ENCODE results near the gene SH3BP1.

Gene SH3BP1

DNA sequence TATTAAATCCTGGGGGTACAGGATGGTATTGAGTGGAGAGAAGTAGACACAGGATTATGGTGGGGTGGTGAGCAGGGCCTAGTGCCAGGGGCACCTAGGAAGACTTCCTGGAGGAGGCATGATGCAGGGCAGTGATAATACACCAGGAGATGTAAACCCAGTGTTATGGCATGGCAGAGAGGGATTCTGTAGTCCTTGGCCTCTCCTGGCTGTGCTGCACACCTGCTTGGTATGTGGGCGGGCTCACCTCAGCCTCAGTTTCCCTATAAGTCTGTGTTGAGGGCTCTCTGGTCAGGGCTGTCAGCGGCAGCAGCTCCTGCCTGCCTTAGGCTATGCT lies 21.2 kb downstream of the SH3BP1 start:
- DNase-seq: no peak

DNA sequence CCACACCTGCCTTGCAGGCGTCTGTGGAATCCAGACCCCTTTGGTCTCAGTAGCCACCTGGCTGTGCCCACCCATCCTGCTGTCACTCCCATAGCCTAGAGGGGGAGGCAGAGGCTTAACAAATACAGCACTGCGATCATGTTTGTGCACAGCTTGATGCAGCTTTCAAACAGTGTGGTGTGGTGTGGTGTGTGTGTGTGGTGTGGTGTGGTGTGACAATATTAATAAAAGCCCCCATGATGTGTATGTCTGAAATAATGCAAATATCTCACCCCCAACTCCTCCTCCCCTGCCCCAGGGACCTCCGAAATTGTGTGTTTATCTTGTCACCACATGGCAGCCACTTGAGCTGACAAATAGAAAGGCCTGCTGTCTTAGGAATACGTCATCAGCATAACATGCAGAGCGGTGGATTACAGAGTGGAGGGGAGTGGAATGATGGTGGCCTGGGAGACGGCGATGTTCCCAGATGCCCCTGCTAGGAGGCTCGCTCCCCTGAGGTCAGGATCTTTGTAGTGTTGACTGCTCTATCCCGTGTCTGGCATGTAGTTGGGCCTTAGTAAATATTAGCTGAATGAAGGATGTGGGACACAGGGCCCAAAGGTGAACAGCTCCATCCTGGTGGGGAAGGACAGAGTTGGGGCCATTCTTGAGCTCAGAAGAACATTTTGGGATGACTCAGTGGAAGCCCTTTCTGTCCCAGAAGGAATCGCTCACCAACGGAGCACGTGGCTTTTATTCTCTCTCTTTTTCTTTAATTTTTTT lies 21.9 kb downstream of the SH3BP1 start:
- DNase-seq: peak; percentile 59

DNA sequence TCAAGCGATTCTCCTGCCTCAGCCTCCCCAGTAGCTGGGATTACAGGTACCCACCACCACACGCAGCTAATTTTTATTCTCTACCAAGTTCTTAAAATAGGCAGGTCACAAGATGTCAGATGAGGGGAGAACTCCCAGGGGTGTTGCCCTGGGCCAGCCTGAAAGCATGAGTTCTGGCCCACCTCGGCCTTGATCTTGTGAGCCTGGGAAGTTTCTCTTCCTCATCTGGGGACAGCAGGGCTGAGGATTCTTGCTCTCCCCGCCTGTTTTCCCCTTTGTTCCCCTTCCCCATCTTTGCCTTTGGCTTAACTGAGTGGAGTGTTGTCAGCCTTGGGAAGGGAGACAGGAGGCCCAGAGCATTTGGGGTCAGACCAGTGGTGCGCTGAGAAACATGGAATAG lies 22.6 kb downstream of the SH3BP1 start:
- no peak for DNase-seq

DNA sequence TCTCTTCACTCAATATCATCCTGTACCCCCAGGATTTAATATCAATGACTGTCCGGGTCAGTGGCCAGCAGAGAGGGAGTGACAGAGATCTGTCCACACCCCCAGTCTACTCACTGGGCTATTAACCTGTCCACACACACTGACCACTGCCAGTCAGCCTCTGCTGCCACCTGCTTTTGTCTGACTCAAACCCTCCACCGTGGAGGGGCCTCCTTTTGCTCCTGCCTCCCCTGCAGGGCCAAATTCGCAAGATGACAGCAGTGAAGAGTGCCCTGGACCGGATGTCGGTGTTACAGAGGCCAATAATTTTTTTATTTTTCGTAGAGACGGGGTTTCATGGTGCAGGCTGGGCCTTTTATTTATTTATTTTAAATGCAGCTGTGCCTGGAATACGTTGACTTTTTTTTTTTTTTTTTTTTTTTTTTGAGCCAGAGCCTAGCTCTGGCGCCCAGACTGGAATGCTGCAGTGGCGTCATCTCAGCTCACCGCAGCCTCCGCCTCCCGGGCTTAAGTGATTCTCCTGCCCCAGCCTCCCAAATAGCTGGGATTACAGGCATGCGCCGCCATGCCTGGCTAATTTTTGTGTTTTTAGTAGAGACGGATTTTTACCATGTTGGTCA lies 24.2 kb downstream of the SH3BP1 start:
- DNase-seq: no peak

DNA sequence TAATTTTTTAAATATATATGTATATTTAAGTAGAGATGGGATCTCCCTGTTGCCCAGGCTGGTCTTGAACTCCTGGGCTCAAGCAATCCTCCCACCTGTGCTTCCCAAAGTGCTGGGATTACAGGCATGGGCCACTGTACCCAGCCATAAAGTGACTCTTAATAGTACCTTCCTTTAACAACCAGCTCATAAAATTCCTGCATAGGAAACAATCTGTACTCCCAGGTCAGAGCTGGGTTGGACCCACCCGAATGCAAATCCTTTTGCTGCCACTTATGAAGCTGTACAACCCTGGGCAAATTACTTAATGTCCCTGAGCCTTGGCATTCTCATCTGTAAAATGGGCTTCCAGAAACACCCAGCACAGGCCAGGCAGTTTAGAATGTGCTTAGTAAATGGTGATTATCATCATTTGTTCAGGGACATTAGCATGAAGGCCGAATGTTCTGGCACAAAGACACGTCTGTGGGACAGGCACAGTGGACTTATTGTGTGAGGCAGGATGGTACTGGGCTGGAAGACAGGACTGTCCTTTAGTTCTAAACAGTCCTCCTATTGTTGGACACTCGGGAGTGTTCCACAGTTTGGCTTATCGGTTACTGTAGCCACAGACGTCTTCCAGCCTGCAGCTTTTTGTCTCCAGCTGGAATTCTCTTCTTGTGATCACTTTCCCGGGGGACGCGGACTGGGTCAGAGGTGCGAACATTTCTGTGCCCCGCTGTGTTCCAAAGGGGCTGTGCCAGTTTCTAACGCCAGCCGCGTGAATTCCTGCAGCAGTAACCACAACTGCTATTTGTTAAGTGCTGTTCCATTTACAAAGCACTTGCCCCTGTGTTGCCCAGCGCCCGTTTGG lies 25.0 kb downstream of the SH3BP1 start:
- DNase-seq: no peak

DNA sequence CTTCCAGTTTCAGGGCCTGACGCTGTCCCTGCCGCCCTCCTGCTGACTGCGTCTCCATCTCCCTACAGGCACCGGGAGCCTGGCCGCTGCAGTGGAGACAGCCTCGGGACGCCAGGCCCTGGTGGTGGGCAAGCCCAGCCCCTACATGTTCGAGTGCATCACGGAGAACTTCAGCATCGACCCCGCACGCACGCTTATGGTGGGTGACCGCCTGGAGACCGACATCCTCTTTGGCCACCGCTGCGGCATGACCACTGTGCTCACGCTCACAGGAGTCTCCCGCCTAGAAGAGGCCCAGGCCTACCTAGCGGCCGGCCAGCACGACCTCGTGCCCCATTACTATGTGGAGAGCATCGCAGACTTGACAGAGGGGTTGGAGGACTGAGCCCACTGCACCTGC lies 26.0 kb downstream of the SH3BP1 start:
- DNase-seq: no peak

DNA sequence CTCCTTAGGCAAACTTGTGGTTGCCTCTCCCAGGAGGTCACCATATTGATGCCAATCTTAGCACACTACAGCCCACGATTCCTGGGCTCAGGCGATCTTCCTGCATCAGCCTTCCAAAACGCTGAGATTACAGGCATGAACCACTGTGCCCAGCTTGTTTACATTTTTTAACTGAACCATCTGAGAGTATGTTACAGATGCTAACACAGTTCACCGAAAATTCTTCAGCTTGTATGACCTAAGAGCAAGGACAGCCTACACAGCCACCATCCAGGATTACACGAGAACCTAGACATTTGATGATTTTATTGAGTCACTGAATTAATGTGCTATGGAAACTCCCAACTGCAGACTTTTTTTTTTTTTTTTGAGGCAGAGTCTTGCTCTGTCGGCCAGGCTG lies 30.1 kb downstream of the SH3BP1 start:
- no peak for DNase-seq

DNA sequence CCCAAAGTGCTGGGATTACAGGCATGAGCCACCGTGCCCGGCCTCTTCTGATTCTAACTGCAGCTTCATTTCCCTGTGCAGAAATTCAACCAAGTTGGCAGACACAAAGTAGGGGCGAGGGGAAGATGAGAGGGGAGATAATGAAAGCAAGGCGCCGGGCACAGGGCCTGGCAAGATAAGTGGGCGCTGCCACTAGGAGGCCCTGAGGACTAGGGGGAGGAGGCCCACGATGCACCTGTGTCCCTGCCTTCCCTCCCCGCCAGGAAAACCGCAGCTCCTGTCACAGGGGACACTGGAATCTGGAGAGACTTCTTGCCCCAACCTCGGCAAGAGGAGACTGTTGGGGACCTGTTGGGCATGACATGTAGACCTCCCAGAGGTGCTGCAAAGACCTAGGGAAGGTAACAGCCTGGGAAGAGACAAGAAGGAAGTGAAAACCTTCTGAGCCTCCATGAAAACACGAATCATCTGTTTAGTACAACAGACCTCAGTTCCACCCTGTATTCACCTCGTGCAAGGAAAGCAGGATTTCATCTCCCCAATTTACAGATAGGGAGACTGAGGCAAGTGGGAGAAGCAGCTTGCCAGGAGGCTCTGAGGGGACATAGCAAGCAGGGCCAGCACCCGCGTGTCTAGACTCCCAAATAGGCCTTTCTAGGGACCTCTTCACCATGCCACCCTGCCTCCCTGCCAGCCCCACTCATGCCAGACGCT lies 32.9 kb downstream of the SH3BP1 start:
- no peak for DNase-seq

DNA sequence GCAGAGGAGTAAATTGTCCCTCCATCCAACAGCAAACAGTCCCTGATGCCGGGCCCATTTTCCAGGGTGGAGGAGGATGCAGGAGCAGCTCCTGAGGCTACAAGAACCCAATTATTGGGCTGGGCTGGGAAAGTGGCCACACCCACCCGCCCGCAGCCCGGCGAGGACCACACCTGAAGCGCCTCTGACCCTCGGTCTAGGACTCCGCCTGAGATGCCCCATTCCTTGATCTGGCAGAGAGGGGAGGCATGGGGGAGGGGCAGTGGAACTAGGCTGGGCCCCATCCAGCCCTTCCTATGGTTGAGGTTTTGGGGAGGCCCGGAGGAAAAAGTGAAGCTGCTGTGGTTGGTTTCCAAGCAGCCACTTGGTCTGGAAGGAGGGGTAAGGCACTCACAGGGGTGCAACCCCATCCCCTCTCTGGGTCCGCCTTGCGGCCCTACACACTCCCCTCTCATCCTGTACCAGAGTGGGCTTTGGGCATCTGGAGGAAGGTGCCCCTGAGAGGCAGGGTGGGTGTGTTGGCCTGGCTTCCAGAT lies 33.5 kb downstream of the SH3BP1 start:
- DNase-seq: no peak

DNA sequence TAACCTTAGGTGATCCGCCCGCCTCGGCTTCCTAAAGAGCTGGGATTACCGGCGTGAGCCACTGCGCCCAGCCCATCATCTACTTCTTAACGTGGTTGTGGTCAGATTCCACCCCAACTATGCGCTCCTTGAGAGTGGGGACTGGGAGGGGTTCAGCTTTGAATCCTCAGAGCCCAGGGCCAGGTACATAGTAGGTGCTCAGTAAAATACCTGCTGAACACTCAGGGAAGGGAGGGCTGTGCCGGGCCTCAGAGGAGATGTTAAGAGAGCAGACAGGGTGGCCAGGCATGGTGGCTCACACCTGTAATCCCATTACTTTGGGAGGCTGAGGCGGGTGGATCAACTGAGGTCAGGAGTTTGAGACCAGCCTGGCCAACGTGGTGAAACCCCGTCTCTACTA lies 34.8 kb downstream of the SH3BP1 start:
- DNase-seq: no peak

DNA sequence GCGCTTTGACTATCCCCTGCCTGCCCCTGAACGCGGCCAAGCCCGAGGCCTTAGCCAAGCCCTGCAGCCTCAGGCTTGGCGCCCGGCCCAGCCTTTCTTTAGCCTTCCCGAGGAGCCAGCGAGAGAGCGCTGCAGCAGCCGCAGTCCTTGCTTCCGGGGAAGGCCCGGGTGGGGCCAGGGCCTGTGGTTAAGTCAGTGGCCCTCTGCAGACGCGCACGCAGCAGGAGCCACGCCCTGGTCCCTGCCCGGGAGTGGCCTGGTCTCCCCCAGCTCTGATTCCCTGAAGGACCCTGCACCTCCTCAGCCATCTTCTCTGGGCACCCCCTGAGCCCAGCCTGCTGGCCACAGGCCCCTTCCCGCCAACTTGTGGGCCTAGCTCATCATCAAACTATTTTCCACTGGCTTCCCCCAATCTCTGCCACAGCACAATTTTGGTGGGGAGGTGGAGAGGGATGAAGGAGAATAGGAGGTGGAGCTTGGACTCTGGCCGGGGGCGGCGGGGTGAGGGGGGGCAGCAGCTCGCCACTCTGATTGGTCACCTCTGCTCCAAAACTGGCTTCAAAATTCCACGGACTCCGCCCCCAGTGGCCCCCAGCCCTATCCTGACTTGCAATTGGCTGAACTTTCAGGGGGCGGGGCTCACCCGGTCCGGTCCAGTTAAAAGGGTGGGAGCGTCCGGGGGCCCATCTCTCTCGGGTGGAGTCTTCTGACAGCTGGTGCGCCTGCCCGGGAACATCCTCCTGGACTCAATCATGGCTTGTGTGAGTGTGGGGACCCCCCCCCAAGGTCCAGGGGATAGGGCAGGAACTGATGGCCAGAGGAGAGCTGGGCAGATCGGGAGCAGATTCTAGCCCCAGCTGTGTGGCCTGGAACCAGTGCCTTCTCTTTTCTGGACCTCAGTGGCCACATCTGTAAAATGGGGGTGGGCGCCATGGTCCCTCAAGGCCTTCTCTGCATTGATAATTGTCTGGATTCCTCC lies 35.8 kb downstream of the SH3BP1 start, which contains the start of gene LGALS1:
TSS of gene LGALS1 (plus strand) at position 686 of the 979 bp plus-strand sequence. CDS start at position 753, 67 bp downstream.
- peak; percentile 88 for DNase-seq

DNA sequence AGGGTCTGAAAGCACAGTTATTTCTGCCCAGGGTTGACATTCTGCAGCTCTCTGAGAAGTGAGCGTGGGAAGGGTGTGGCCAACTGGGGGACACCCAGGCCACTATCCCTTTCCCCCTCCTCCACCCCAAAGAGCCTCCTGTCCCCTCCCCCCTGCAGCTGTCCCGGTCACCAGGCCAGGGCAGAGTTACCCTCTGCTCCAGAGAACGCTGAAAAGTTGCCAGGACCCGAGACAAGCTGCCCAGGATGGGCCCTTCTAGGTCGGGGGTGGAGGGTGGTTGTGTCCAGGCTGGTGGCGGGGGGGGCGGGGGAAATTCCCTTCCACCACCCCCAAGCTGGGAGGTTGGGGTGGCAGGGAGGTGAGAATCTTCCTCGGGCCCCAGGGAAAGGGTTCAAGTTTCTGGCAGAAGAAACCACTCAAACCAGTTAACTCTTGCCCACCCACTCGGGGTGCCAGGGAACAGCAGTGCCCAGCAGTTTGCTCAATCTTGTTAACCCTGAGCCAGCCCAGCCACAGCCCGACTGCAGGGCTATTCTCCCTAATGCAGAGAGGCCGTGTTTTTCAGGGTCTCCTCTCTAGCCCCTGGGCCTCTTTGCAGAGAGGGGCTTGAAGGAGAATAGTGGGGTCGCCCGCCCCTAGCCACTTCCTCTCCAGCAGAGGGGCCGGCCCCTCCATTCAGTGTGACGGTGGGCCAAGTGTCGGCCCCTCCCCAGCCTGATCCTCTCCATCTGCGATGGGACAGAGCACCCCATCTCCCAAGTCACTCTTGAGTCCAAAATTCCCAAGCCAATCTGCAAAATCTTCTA lies 36.7 kb downstream of the SH3BP1 start:
- no peak for DNase-seq

DNA sequence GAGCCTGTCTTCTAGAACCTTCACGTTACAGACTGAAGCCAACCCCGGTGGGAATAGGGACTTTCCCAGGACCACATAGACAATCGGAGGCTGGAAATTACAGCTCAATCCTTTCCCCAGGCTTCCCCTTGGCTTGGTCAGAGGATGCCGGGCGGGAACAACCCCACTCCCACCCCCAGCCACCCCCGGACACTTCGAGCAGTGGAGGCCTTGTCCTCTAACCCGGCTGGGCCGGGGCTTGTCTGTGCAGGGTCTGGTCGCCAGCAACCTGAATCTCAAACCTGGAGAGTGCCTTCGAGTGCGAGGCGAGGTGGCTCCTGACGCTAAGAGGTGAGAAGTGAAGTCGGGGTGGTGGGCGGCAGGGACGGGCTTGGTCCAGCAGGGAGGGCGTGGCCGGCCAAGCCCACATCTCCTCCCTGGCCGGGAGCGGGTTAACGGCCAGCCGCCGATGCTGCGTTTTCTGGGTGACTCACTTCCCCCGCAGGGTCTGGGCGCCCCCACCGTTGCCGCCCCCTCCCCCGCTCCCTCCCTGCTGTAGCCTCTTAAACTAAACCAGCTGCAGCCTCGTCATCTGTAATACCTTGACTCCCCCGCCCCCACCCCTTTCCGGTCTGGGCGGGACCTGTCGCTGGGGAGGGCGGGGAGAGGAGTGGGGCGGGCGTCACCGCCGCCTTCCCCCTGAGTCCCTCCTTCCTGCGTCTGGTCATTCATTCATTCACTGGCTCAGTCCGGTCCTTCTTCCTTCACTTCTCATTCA lies 37.4 kb downstream of the SH3BP1 start:
- peak; percentile 81 for DNase-seq

DNA sequence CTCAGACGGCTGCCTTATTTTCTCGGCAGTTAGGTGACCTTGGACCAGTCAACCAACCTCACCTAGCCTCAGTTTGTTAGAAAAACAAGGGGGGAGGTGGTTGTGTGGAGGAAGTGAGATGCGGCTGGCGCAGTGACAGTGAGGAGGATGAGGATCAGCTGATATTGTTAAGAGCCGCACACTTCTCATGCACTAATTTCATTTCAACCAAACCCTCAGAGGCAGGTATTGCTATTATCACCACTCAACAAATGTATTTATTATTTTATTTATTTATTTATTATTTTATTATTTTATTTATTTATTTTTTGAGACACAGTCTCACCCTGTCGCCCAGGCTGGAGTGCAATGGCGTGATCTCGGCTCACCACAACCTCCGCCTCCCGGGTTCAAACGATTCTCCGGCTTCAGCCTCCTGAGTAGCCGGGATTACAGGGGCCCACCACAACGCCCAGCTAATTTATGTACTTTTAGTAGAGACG lies 38.1 kb downstream of the SH3BP1 start:
- DNase-seq: no peak

DNA sequence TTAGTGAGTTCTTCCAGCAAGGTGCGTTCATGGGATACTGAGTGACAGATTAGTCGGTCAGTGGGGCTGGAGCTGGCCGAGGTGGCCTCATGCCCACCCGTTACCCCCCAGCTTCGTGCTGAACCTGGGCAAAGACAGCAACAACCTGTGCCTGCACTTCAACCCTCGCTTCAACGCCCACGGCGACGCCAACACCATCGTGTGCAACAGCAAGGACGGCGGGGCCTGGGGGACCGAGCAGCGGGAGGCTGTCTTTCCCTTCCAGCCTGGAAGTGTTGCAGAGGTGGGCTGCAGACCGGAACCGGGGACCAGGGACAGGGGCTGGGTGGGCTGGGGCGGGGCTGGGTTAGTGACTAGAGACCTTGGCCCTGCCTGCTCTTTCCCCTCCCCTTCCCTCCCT lies 38.9 kb downstream of the SH3BP1 start:
- DNase-seq: no peak

DNA sequence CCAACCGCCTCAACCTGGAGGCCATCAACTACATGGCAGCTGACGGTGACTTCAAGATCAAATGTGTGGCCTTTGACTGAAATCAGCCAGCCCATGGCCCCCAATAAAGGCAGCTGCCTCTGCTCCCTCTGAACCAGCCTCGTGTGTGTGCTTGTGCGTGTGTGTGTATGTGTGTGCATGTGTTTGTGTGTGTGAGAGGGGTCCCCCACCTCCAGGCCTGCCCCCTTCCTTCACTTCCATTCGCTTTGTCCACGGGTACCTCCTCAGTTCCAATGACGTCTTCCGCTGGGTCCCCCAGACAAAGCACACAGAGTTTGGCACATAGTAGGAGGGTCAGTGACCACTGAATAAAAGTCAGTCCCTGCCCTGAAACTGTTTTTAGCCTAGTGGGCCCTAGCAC lies 40.2 kb downstream of the SH3BP1 start:
- DNase-seq: no peak

DNA sequence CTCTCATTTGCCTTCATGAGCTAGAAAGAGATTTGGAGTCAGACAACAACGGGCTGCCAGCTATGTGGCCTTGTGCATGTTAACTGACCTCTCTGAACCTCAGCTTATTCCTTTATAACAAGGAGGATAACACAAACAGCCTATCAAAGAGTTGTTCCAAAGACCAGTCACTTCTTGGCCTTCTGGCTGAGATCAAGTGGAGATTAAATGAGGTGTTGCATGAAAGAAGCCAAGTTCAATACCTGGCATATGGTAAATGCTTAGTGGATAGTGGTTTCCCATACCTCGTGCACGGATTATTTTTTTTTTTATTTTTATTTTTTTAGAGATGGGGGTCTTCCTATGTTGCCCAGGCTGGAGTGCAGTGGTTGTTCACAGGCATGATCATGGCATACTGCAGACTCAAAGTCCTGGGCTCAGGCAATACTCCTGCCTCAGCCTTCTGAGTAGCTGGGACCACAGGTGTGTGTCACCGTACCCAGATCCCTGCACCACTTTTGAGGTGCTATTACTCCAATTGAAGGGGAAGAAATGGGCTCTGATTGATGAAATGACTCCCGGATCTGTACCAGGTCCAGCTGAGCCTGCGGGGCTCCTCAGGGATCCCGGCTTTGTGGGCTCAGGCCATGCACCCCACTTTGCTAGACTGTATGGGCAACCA lies 40.9 kb downstream of the SH3BP1 start:
- DNase-seq: no peak

DNA sequence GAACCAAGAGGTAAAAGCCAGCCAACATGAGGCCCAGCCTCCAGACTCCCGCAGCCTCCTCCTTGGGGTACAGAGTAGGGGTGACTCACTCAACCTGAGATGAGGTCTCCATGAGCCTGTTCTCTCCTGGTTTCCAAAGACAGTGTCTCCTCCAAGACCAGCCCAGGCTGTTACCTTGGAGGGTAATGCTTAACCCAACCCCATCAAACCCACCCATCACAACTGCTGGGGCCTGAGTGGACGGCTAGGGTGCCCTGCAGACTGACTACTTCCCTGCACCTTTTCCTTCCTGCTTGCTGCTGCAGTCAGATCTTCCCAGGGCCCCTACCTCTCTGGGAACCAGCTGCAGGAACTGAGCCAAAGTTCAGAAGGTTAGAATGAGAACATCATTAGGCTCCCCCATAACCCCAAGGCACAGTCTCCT lies 41.5 kb downstream of the SH3BP1 start:
- DNase-seq: no peak

DNA sequence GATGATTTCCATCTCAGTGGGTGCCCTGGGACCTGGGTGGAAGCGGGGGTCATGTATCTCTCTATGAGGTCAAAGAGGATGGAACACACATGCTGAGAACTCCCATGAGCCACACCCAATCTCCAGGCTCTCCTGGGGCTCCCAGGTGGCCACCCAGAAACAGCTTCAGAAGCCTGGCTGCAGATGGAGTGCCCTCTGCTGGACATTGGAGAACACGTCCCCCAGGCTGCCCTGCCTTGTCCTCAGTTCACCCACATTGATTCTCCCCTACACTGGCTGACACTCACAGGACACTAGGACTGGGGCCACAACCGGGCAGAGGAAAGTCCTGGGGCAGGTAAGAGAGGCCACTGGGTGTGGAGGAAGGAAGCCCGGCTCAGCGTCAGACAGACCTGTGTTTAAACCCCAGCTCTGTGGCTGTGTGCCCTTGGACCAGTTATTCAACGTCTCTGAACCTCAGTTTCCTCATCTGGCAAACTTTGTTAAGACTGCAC lies 42.1 kb downstream of the SH3BP1 start:
- peak; percentile 64 for DNase-seq

Measured in COR-L47 (cell line).